ENCODE data around the gene SUPT3H. TPM values are rescaled to one million over a fixed set of nuclear protein-coding genes. Genes with fewer than 3 reads are reported as not detected.

Gene SUPT3H
- total and polyA plus RNA-seq, 2 of the 8 experiments (the other 6 are each of a cell fraction or from before 2014, with no cell fraction given), result 18.8 to 23.0 TPM

GRCh38 chr6:45327956-45328522 lies 49.7 kb downstream of the SUPT3H start, which contains the start of gene RUNX2 (continued):
- TF ChIP-seq, protein P1, sequence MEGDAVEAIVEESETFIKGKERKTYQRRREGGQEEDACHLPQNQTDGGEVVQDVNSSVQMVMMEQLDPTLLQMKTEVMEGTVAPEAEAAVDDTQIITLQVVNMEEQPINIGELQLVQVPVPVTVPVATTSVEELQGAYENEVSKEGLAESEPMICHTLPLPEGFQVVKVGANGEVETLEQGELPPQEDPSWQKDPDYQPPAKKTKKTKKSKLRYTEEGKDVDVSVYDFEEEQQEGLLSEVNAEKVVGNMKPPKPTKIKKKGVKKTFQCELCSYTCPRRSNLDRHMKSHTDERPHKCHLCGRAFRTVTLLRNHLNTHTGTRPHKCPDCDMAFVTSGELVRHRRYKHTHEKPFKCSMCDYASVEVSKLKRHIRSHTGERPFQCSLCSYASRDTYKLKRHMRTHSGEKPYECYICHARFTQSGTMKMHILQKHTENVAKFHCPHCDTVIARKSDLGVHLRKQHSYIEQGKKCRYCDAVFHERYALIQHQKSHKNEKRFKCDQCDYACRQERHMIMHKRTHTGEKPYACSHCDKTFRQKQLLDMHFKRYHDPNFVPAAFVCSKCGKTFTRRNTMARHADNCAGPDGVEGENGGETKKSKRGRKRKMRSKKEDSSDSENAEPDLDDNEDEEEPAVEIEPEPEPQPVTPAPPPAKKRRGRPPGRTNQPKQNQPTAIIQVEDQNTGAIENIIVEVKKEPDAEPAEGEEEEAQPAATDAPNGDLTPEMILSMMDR (IDR thresholded peaks at IDR 0.05; ENCODE audit: control extremely low read depth in 1 of 3, insufficient read depth in 1 of 3, low read depth in 1 of 3, low read length in 3 of 3), result no peak
- TF ChIP-seq, protein P2, sequence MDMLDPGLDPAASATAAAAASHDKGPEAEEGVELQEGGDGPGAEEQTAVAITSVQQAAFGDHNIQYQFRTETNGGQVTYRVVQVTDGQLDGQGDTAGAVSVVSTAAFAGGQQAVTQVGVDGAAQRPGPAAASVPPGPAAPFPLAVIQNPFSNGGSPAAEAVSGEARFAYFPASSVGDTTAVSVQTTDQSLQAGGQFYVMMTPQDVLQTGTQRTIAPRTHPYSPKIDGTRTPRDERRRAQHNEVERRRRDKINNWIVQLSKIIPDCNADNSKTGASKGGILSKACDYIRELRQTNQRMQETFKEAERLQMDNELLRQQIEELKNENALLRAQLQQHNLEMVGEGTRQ (IDR thresholded peaks at IDR 0.05; ENCODE audit: low read length), result no peak
